HEK293 (cell line): ENCODE data around the gene RBBP8NL.

Experiments used
- IKZF3 ChIP-seq: fragments of 450-650 bp; IDR thresholded peaks from 2 replicates; pipeline ENCODE4 v1.5.0; 2018; ENCODE audit warnings: missing biosample characterization, mild to moderate bottlenecking, missing genetic modification characterization, moderate library complexity
- KLF8 ChIP-seq: fragments of 450-650 bp; formaldehyde crosslinking; IDR thresholded peaks from 2 replicates; pipeline ENCODE4 v1.5.1; 2016; ENCODE audit warnings: missing biosample characterization, missing genetic modification characterization
- KLF9 ChIP-seq: fragments of 450-650 bp; formaldehyde crosslinking; IDR thresholded peaks from 2 replicates; pipeline ENCODE4 v1.5.1; 2016; ENCODE audit warnings: missing biosample characterization, missing genetic modification characterization, low read depth
- PRDM10 ChIP-seq: fragments of 450-650 bp; formaldehyde crosslinking; IDR thresholded peaks from 2 replicates; pipeline ENCODE4 v1.5.1; 2016; ENCODE audit warnings: missing biosample characterization, missing genetic modification characterization
- ZBTB21 ChIP-seq: fragments of 450-650 bp; formaldehyde crosslinking; IDR thresholded peaks from 2 replicates; pipeline ENCODE4 v1.5.1; 2017; ENCODE audit warnings: missing biosample characterization, missing genetic modification characterization
- ZBTB26 ChIP-seq: fragments of 450-650 bp; formaldehyde crosslinking; optimal IDR thresholded peaks from 2 replicates; pipeline ENCODE3; 2016; ENCODE audit warnings: missing biosample characterization, mild to moderate bottlenecking, missing genetic modification characterization
- ZEB2 ChIP-seq: fragments of 450-650 bp; formaldehyde crosslinking; IDR thresholded peaks from 2 replicates; pipeline ENCODE4 v1.5.1; 2016; ENCODE audit warnings: missing biosample characterization, missing genetic modification characterization
- ZIC2 ChIP-seq: fragments of 450-650 bp; formaldehyde crosslinking; IDR thresholded peaks from 2 replicates; pipeline ENCODE4 v1.5.1; 2016; ENCODE audit warnings: missing biosample characterization, missing genetic modification characterization
- ZNF121 ChIP-seq: fragments of 450-650 bp; formaldehyde crosslinking; IDR thresholded peaks from 2 replicates; pipeline ENCODE4 v1.5.1; 2016; ENCODE audit warnings: missing biosample characterization, missing genetic modification characterization
- ZNF146 ChIP-seq: fragments of 450-650 bp; formaldehyde crosslinking; IDR thresholded peaks from 2 replicates; pipeline ENCODE4 v1.5.1; 2016; ENCODE audit warnings: missing biosample characterization, missing genetic modification characterization
- ZNF16 ChIP-seq: fragments of 450-650 bp; formaldehyde crosslinking; IDR thresholded peaks from 2 replicates; pipeline ENCODE4 v1.5.1; 2016; ENCODE audit warnings: low read depth, missing biosample characterization, missing genetic modification characterization
- ZNF2 ChIP-seq: fragments of 450-650 bp; formaldehyde crosslinking; IDR thresholded peaks from 2 replicates; pipeline ENCODE4 v1.5.1; 2016; ENCODE audit warnings: missing biosample characterization, missing genetic modification characterization
- ZNF239 ChIP-seq: fragments of 450-650 bp; formaldehyde crosslinking; IDR thresholded peaks from 2 replicates; pipeline ENCODE4 v1.5.1; 2016; ENCODE audit warnings: missing biosample characterization, missing genetic modification characterization
- ZNF341 ChIP-seq: fragments of 450-650 bp; formaldehyde crosslinking; IDR thresholded peaks from 2 replicates; pipeline ENCODE4; 2016; ENCODE audit warnings: low read depth, missing biosample characterization, missing genetic modification characterization
- ZNF354C ChIP-seq: fragments of 450-650 bp; formaldehyde crosslinking; IDR thresholded peaks from 2 replicates; pipeline ENCODE4 v1.5.1; 2016; ENCODE audit warnings: missing biosample characterization, missing genetic modification characterization, low read depth, borderline replicate concordance
- ZNF561 ChIP-seq: fragments of 450-650 bp; IDR thresholded peaks from 2 replicates; pipeline ENCODE4 v1.5.1; 2018; ENCODE audit warnings: missing biosample characterization, missing genetic modification characterization, borderline replicate concordance
- ZNF704 ChIP-seq: fragments of 450-650 bp; formaldehyde crosslinking; IDR thresholded peaks from 2 replicates; pipeline ENCODE4 v1.5.1; 2016; ENCODE audit warnings: missing biosample characterization, missing genetic modification characterization
- TF ChIP-seq, protein P1 (sequence below): fragments of 450-650 bp; formaldehyde crosslinking; IDR thresholded peaks from 2 replicates; pipeline ENCODE4 v1.5.1; 2017; ENCODE audit warnings: missing biosample characterization, missing genetic modification characterization
- TF ChIP-seq, protein P2 (sequence below): fragments of 450-650 bp; formaldehyde crosslinking; IDR thresholded peaks from 2 replicates; pipeline ENCODE4 v1.5.1; 2016; ENCODE audit warnings: missing biosample characterization, missing genetic modification characterization
- TF ChIP-seq, protein P3 (sequence below): fragments of 450-650 bp; formaldehyde crosslinking; IDR thresholded peaks from 2 replicates; pipeline ENCODE4 v1.5.1; 2016; ENCODE audit warnings: missing biosample characterization, missing genetic modification characterization
- TF ChIP-seq, protein P4 (sequence below): fragments of 450-650 bp; formaldehyde crosslinking; IDR thresholded peaks from 2 replicates; pipeline ENCODE4 v1.5.1; 2017; ENCODE audit warnings: missing biosample characterization, missing genetic modification characterization

Gene RBBP8NL

GRCh38 chr20:62366370-62367135, 60.8 kb downstream of the RBBP8NL start (continued):
- TF ChIP-seq ZNF2 (tag by site-specific recombination) (0 out of 2 replicates have a peak, but pooled peaks have one; percentile 6), ZNF121 (tag by site-specific recombination) (peak; percentile 100), KLF9 (tag by site-specific recombination) (peak; percentile 24; the same call in 1 of the 2 replicates), ZNF341 (tag by site-specific recombination) (no peak), ZNF561 (tag by site-specific recombination) (0 out of 2 replicates have a peak, but pooled peaks have one; percentile 2), ZNF704 (tag by site-specific recombination) (no peak), ZIC2 (peak; percentile 30; the same call in 1 of the 2 replicates), PRDM10 (tag by site-specific recombination) (0 out of 2 replicates have a peak, but pooled peaks have one; percentile 54), ZNF354C (tag by site-specific recombination) (no peak), ZNF16 (tag by site-specific recombination) (no peak), ZBTB21 (tag by site-specific recombination) (no peak), KLF8 (tag by site-specific recombination) (peak; percentile 40; the same call in 1 of the 2 replicates), IKZF3 (tag by site-specific recombination) (0 out of 2 replicates have a peak, but pooled peaks have one; percentile 4), ZBTB26 (peak; percentile 69), ZNF146 (tag by site-specific recombination) (no peak), ZEB2 (tag by site-specific recombination) (peak; percentile 66; the same call in 1 of the 2 replicates), ZNF239 (tag by site-specific recombination) (no peak)
- TF ChIP-seq, protein P1, sequence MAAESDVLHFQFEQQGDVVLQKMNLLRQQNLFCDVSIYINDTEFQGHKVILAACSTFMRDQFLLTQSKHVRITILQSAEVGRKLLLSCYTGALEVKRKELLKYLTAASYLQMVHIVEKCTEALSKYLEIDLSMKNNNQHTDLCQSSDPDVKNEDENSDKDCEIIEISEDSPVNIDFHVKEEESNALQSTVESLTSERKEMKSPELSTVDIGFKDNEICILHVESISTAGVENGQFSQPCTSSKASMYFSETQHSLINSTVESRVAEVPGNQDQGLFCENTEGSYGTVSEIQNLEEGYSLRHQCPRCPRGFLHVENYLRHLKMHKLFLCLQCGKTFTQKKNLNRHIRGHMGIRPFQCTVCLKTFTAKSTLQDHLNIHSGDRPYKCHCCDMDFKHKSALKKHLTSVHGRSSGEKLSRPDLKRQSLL (tag by site-specific recombination), result no peak
- TF ChIP-seq, protein P2, sequence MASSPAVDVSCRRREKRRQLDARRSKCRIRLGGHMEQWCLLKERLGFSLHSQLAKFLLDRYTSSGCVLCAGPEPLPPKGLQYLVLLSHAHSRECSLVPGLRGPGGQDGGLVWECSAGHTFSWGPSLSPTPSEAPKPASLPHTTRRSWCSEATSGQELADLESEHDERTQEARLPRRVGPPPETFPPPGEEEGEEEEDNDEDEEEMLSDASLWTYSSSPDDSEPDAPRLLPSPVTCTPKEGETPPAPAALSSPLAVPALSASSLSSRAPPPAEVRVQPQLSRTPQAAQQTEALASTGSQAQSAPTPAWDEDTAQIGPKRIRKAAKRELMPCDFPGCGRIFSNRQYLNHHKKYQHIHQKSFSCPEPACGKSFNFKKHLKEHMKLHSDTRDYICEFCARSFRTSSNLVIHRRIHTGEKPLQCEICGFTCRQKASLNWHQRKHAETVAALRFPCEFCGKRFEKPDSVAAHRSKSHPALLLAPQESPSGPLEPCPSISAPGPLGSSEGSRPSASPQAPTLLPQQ, result no peak
- TF ChIP-seq, protein P3, sequence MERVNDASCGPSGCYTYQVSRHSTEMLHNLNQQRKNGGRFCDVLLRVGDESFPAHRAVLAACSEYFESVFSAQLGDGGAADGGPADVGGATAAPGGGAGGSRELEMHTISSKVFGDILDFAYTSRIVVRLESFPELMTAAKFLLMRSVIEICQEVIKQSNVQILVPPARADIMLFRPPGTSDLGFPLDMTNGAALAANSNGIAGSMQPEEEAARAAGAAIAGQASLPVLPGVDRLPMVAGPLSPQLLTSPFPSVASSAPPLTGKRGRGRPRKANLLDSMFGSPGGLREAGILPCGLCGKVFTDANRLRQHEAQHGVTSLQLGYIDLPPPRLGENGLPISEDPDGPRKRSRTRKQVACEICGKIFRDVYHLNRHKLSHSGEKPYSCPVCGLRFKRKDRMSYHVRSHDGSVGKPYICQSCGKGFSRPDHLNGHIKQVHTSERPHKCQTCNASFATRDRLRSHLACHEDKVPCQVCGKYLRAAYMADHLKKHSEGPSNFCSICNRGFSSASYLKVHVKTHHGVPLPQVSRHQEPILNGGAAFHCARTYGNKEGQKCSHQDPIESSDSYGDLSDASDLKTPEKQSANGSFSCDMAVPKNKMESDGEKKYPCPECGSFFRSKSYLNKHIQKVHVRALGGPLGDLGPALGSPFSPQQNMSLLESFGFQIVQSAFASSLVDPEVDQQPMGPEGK (tag by site-specific recombination), result peak; percentile 31; the same call in 1 of the 2 replicates
- TF ChIP-seq, protein P4, sequence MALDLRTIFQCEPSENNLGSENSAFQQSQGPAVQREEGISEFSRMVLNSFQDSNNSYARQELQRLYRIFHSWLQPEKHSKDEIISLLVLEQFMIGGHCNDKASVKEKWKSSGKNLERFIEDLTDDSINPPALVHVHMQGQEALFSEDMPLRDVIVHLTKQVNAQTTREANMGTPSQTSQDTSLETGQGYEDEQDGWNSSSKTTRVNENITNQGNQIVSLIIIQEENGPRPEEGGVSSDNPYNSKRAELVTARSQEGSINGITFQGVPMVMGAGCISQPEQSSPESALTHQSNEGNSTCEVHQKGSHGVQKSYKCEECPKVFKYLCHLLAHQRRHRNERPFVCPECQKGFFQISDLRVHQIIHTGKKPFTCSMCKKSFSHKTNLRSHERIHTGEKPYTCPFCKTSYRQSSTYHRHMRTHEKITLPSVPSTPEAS (tag by site-specific recombination), result no peak
